GM12891 (cell line): ENCODE data around the gene CFDP1.

Source experiments
- POLR2A ChIP-seq: IDR thresholded peaks from 2 replicates; pipeline ENCODE4 v1.6.1; 2011; ENCODE audit warnings: low read depth, low read length, control low read depth
- POLR2AphosphoS5 ChIP-seq: IDR thresholded peaks from 2 replicates; pipeline ENCODE4 v1.6.1; 2011; ENCODE audit warnings: low read depth, low read length, control low read depth
- SPI1 ChIP-seq: IDR thresholded peaks from 2 replicates; pipeline ENCODE4 v1.6.1; 2011; ENCODE audit warnings: low read depth, low read length, control low read depth
- TAF1 ChIP-seq: IDR thresholded peaks from 2 replicates; pipeline ENCODE4 v1.6.1; 2011; ENCODE audit warnings: low read depth, low read length, control low read depth

- TF ChIP-seq POLR2A, result no peak
- no peak for TF ChIP-seq TAF1
- no peak for TF ChIP-seq POLR2AphosphoS5
- no peak for TF ChIP-seq SPI1
These were observed 27.1 kb upstream of the CFDP1 start for GRCh38 chr16:75460446-75460845.
